GM23248 (cell line): Measurements from ENCODE around the gene BTN1A1. TPM values are rescaled to one million over a fixed set of nuclear protein-coding genes. Genes with fewer than 3 reads are reported as not detected.
A peak's percentile ranks its signal among the peaks of the same experiment; 100 is the strongest.

Source experiments
- DNase-seq: peaks from one replicate; pipeline ENCODE4 v3.0.0-alpha.2; 2015
- H2AFZ ChIP-seq: fragments of 200-600 bp; sonication (generic); 2 replicates; pipeline ENCODE4 v1.6.1; 2016; ENCODE audit warnings: antibody characterized with exemption
- H3F3A ChIP-seq: fragments of 200-600 bp; sonication (generic); 2 replicates; pipeline ENCODE4 v1.6.1; 2016; ENCODE audit warnings: mild to moderate bottlenecking, antibody characterized with exemption, mixed run types; ENCODE audit not compliant: insufficient read depth
- H3K27ac ChIP-seq: fragments of 200-600 bp; sonication (generic); 2 replicates; pipeline ENCODE4 v1.5.1; 2016; ENCODE audit warnings: mild to moderate bottlenecking
- H3K27me3 ChIP-seq: fragments of 200-600 bp; sonication (generic); replicated peaks from 2 replicates; pipeline ENCODE4 v1.6.1; 2016; ENCODE audit warnings: mild to moderate bottlenecking; ENCODE audit not compliant: insufficient read depth
- H3K36me3 ChIP-seq: fragments of 200-600 bp; sonication (generic); 2 replicates; pipeline ENCODE4 v1.6.1; 2016; ENCODE audit warnings: low read depth, mild to moderate bottlenecking
- H3K4me1 ChIP-seq: fragments of 200-600 bp; sonication (generic); 2 replicates; pipeline ENCODE4 v1.6.1; 2016; ENCODE audit warnings: mild to moderate bottlenecking; ENCODE audit not compliant: insufficient read depth
- H3K4me2 ChIP-seq: fragments of 200-600 bp; sonication (generic); one replicate; pipeline ENCODE4 v1.6.1; 2016; ENCODE audit warnings: mild to moderate bottlenecking; ENCODE audit not compliant: unreplicated experiment
- H3K4me3 ChIP-seq: fragments of 200-600 bp; sonication (generic); 2 replicates; pipeline ENCODE4 v1.5.1; 2016; ENCODE audit warnings: mild to moderate bottlenecking
- H3K79me2 ChIP-seq: fragments of 200-600 bp; sonication (generic); 2 replicates; pipeline ENCODE4 v1.6.1; 2016; ENCODE audit warnings: mild to moderate bottlenecking; ENCODE audit not compliant: insufficient read depth
- H3K9ac ChIP-seq: fragments of 200-600 bp; sonication (generic); 2 replicates; pipeline ENCODE4 v1.6.1; 2016; ENCODE audit warnings: mild to moderate bottlenecking
- H3K9me2 ChIP-seq: fragments of 200-600 bp; sonication (generic); 2 replicates; pipeline ENCODE4 v1.6.1; 2016; ENCODE audit warnings: mixed run types, mild to moderate bottlenecking, moderate library complexity; ENCODE audit not compliant: insufficient read depth
- H3K9me3 ChIP-seq: fragments of 200-600 bp; sonication (generic); one replicate; pipeline ENCODE4 v1.6.1; 2017; ENCODE audit warnings: low read depth
- H4K20me1 ChIP-seq: fragments of 200-600 bp; sonication (generic); 2 replicates; pipeline ENCODE4 v1.6.0; 2016; ENCODE audit not compliant: insufficient read depth
- EZH2 ChIP-seq: fragments of 200-600 bp; sonication (generic); IDR thresholded peaks from 2 replicates; pipeline ENCODE4 v1.6.1; 2018; ENCODE audit warnings: antibody characterized with exemption, mild to moderate bottlenecking; ENCODE audit not compliant: insufficient read depth, poor library complexity, severe bottlenecking
- EZH2phosphoT487 ChIP-seq: fragments of 200-600 bp; sonication (generic); IDR thresholded peaks from 2 replicates; pipeline ENCODE4 v1.6.1; 2018; ENCODE audit warnings: antibody characterized with exemption, moderate library complexity, mild to moderate bottlenecking, low read depth; ENCODE audit not compliant: insufficient read depth
- WGBS, 2 experiments: methylation state at CpG; one replicate each; pipeline ENCODE4 v1.1.6; 2015 to 2017; ENCODE audit warnings: low lambda C conversion rate in 2 of 2, low coverage in 1 of 2; ENCODE audit errors: missing lambda C conversion rate in 2 of 2; 5-methylcytosine and 5-hydroxymethylcytosine counted together
- in situ Hi-C: fragments of 300-500 bp; cut with MboI; formaldehyde crosslinking; loops from 2 replicates; pipeline ENCODE4 v1.15.0; 2020
- polyA plus RNA-seq: library from polyadenylated mRNA; unstranded; fragments of >200 nt; fragmentation: Nextera tagmentation; extraction: Ambion mirVana; gene quantifications from 2 replicates; pipeline ENCODE4 v1.2.1, GENCODE V29; 2016
- total RNA-seq: library from RNA; depleted of rRNA; stranded (reverse); fragments of >200 nt; shearing (Covaris generic); gene quantifications from 2 replicates; pipeline ENCODE4 v1.2.3, GENCODE V29; 2014

Gene BTN1A1
- total and polyA plus RNA-seq, 2 experiments from 2014 or later, result 0.11 TPM; not detected in 1

DNA sequence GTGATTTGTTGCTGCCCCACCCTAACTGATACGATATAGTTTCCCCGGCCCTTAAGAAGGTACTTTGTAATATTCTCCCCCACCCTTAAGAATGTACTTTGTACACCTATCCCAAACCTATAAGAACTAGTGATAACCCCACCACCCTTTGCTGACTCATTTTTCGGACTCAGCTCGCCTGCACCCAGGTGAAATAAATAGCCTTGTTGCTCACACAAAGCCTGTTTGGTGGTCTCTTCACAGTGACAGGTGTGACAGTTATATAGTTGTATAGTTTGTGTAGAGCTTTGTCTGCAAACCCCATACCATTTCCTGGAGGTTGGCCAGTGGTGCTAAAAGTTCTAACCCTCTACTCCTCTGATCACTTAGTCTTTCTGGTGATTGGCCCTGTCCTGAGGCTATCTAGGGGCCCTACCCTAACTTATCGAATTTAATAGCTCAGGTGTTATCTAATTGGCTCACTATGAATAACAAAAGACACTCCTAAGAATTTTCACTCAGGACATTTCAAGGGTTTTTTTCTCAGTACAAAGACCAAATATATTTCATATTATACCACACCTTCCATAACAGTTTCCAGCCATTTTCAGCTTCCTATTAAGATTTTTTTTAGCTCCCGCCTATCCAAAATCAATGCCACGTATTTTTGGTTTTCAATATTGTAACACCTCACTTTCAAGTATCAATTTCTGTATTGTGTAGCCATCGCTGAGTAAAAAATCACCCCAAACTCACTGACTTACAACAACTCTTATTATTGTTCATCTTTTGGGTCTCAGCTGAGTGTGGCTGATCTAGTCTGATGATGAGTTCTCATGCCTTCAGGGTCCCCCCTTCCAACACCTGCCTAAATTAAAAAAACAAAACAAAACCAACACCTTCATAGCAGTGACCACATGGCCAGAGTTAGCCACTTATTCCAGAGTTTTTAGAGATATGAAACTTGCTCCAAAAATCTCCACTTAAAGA, 9.8 kb upstream of the BTN1A1 start:
- no peaks in the 10 kb centered on the region for H4K20me1 ChIP-seq
- H3K9ac ChIP-seq, result no peak overlapping the region
- no peak overlapping the region for H3K4me2 ChIP-seq
- no peaks in the 10 kb centered on the region for H3K9me2 ChIP-seq
- H3K4me3 ChIP-seq, result no peak overlapping the region
- H3K9me3 ChIP-seq, result no peaks in the 10 kb centered on the region
- in situ Hi-C loops, result no loop called here
- H3K36me3 ChIP-seq, result no peaks in the 10 kb centered on the region
- WGBS, 2 experiments, result 78% methylated on average over 8 of the region's 8 CpGs
- no peaks in the 10 kb centered on the region for H3F3A ChIP-seq
- no peak overlapping the region for H2AFZ ChIP-seq
- TF ChIP-seq EZH2phosphoT487, result no peak
- no peak for TF ChIP-seq EZH2
- H3K27ac ChIP-seq, result no peak overlapping the region
- no peak for DNase-seq
- no peaks in the 10 kb centered on the region for H3K79me2 ChIP-seq
- no peaks in the 10 kb centered on the region for H3K4me1 ChIP-seq
- H3K27me3 ChIP-seq, result no peaks in the 10 kb centered on the region

GRCh38 chr6:26491604-26492003, 8.5 kb upstream of the BTN1A1 start:
- 60 to 64% methylated on average over 5 of the region's 5 CpGs for WGBS, 2 experiments
- no peak overlapping the region for H3K4me2 ChIP-seq
- in situ Hi-C loops, result no loop called here
- H3K27ac ChIP-seq, result no peak overlapping the region
- H4K20me1 ChIP-seq, result no peaks in the 10 kb centered on the region
- H3K4me1 ChIP-seq, result no peaks in the 10 kb centered on the region
- no peaks in the 10 kb centered on the region for H3K79me2 ChIP-seq
- no peaks in the 10 kb centered on the region for H3K9me3 ChIP-seq
- H3F3A ChIP-seq, result no peaks in the 10 kb centered on the region
- H3K4me3 ChIP-seq, result no peak overlapping the region
- H3K9ac ChIP-seq, result no peak overlapping the region
- H3K27me3 ChIP-seq, result no peaks in the 10 kb centered on the region
- no peaks in the 10 kb centered on the region for H3K36me3 ChIP-seq
- DNase-seq, result no peak
- H3K9me2 ChIP-seq, result no peaks in the 10 kb centered on the region
- TF ChIP-seq EZH2 (no peak), EZH2phosphoT487 (no peak)
- no peak overlapping the region for H2AFZ ChIP-seq

GRCh38 chr6:26493258-26493657, 6.8 kb upstream of the BTN1A1 start:
- Histone ChIP-seq H3K36me3 (no peaks in the 10 kb centered on the region), H3K4me2 (no peak overlapping the region), H2AFZ (0 out of 2 replicates have a peak overlapping the region, but pooled peaks have one; percentile 51), H3K9me3 (no peaks in the 10 kb centered on the region), H3K79me2 (no peaks in the 10 kb centered on the region), H3K27ac (no peak overlapping the region), H3K9ac (no peak overlapping the region), H3K4me1 (no peaks in the 10 kb centered on the region), H3K9me2 (no peaks in the 10 kb centered on the region), H3K4me3 (no peak overlapping the region), H3F3A (no peaks in the 10 kb centered on the region), H3K27me3 (no peaks in the 10 kb centered on the region), H4K20me1 (no peaks in the 10 kb centered on the region)
- TF ChIP-seq EZH2phosphoT487 (no peak), EZH2 (no peak)
- 91 to 93% methylated on average over 2 of the region's 2 CpGs for WGBS, 2 experiments
- in situ Hi-C loops, result no loop called here
- peak; percentile 27 for DNase-seq

DNA sequence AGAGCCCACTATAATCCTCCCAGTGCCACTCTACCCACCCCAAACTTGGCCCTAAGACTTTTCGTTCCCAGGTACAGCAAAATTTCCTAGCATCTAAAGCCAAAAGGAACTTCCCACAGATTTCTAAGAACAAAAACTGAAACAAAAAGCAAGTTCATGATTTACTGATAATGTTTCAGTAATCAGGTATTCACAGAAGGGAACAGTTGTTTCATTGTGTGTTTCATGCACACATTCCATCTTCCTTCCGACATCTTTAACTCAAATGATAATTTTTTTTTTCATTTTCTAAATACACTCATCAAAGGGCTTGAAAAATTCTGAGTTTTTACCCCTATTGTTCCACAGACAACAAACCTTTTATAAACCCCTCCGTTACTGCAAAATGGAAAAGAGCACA, 6.0 kb upstream of the BTN1A1 start:
- no peaks in the 10 kb centered on the region for H3K9me2 ChIP-seq
- no peak overlapping the region for H3K9ac ChIP-seq
- H3K4me3 ChIP-seq, result no peak overlapping the region
- no peak overlapping the region for H3K27ac ChIP-seq
- H2AFZ ChIP-seq, result no peak overlapping the region
- no peaks in the 10 kb centered on the region for H3K27me3 ChIP-seq
- H4K20me1 ChIP-seq, result no peaks in the 10 kb centered on the region
- H3F3A ChIP-seq, result no peaks in the 10 kb centered on the region
- in situ Hi-C loops, result no loop called here
- H3K4me1 ChIP-seq, result no peaks in the 10 kb centered on the region
- DNase-seq, result no peak
- no peaks in the 10 kb centered on the region for H3K9me3 ChIP-seq
- no peaks in the 10 kb centered on the region for H3K36me3 ChIP-seq
- WGBS, 2 experiments, result 76 to 79% methylated on average over 3 of the region's 3 CpGs
- no peak for TF ChIP-seq EZH2phosphoT487
- TF ChIP-seq EZH2, result no peak
- no peak overlapping the region for H3K4me2 ChIP-seq
- H3K79me2 ChIP-seq, result no peaks in the 10 kb centered on the region
